H1 (cell line): ENCODE measurements around the gene LINC00632. TPM values are rescaled to one million over a fixed set of nuclear protein-coding genes. Genes with fewer than 3 reads are reported as not detected.

Experiments
- CTCF ChIA-PET: fragments of 300-600 bp; sonication (Branson Sonifier 250); formaldehyde crosslinking; loops from one replicate; lab custom pipeline; 2021; ENCODE audit not compliant: partially characterized antibody; lab: Charles Lee
- POLR2A ChIA-PET: fragments of 300-600 bp; sonication (Branson Sonifier 250); formaldehyde crosslinking; loops from one replicate; lab custom pipeline; 2021; ENCODE audit warnings: inconsistent platforms; ENCODE audit not compliant: partially characterized antibody; lab: Charles Lee
- DNase-seq, 2 experiments: peaks; one replicate each; pipeline versions ENCODE4 v3.0.0 to v3.0.0-alpha.2; 2010 to 2022; ENCODE audit warnings: low spot score in 2 of 2, low read depth in 1 of 2, mixed read lengths in 1 of 2
- FAIRE-seq: peaks from 2 replicates; lab custom pipeline; 2011; peaks lifted over from hg19 to GRCh38; lab: Jason Lieb, UNC
- H2AFZ ChIP-seq: 2 replicates; pipeline ENCODE4 v1.8.1; 2012; ENCODE audit warnings: low read length, inconsistent platforms
- H2AK5ac ChIP-seq: 2 replicates; pipeline ENCODE4 v1.6.1; 2013; ENCODE audit warnings: low read depth, low read length
- H2BK120ac ChIP-seq: replicated peaks from 2 replicates; pipeline ENCODE3; 2013; ENCODE audit warnings: low read depth, low read length, inconsistent platforms
- H2BK12ac ChIP-seq: 2 replicates; pipeline ENCODE4 v1.6.1; 2013; ENCODE audit warnings: low read depth, low read length
- H2BK15ac ChIP-seq: 2 replicates; pipeline ENCODE4 v1.6.1; 2013; ENCODE audit warnings: low read length
- H2BK20ac ChIP-seq: 2 replicates; pipeline ENCODE4 v1.6.1; 2013; ENCODE audit warnings: low read length
- H2BK5ac ChIP-seq: 2 replicates; pipeline ENCODE4 v1.6.1; 2013; ENCODE audit warnings: low read depth, low read length
- H3K14ac ChIP-seq: 2 replicates; pipeline ENCODE4 v1.6.1; 2013; ENCODE audit warnings: inconsistent platforms; ENCODE audit not compliant: insufficient read length
- H3K18ac ChIP-seq: 2 replicates; pipeline ENCODE4 v1.6.1; 2013; ENCODE audit warnings: low read length; ENCODE audit errors: extremely low read depth
- H3K23ac ChIP-seq: 2 replicates; pipeline ENCODE4 v1.6.1; 2013; ENCODE audit warnings: inconsistent platforms; ENCODE audit not compliant: insufficient read length
- H3K23me2 ChIP-seq: 2 replicates; pipeline ENCODE4 v1.6.1; 2013; ENCODE audit warnings: low read depth, low read length
- H3K27ac ChIP-seq: 2 replicates; pipeline ENCODE4 v1.6.1; 2011; ENCODE audit warnings: low read depth, low read length, inconsistent platforms
- H3K27me3 ChIP-seq, 4 experiments: replicated peaks in 1 of 4; 1 replicate in 1 of 4; 2 replicates in 3 of 4; pipeline versions ENCODE4 v1.6.1 to v1.8.1; 2011 to 2013; ENCODE audit warnings: low read length in 3 of 4, mild to moderate bottlenecking in 3 of 4, inconsistent platforms in 2 of 4, mixed read lengths in 2 of 4, moderate library complexity in 1 of 4; ENCODE audit not compliant: control insufficient read depth in 3 of 4, insufficient read depth in 3 of 4; ENCODE audit errors: extremely low read depth in 1 of 4
- H3K36me3 ChIP-seq, 4 experiments: 2 replicates each; pipeline versions ENCODE4 v1.6.1 to v1.8.1; 2011 to 2013; ENCODE audit warnings: mild to moderate bottlenecking in 4 of 4, low read length in 3 of 4, moderate library complexity in 2 of 4, control low read depth in 1 of 4, inconsistent platforms in 1 of 4; ENCODE audit not compliant: insufficient read depth in 4 of 4, control insufficient read depth in 2 of 4
- H3K4ac ChIP-seq: replicated peaks from 2 replicates; pipeline ENCODE3; 2013; ENCODE audit warnings: low read length, low read depth, mixed read lengths, inconsistent platforms; ENCODE audit not compliant: insufficient read length
- H3K4me1 ChIP-seq, 4 experiments: replicated peaks in 1 of 4; 1 replicate in 1 of 4; 2 replicates in 3 of 4; pipeline versions ENCODE4 v1.6.1 to v1.8.1; 2011 to 2013; ENCODE audit warnings: low read length in 3 of 4, inconsistent platforms in 2 of 4, mixed read lengths in 1 of 4; ENCODE audit not compliant: insufficient read depth in 4 of 4, control insufficient read depth in 3 of 4
- H3K4me2 ChIP-seq, 2 experiments: 2 replicates each; pipeline versions ENCODE4 v1.6.1 to v1.8.1; 2011 to 2013; ENCODE audit warnings: low read depth in 2 of 2, low read length in 2 of 2, control low read depth in 1 of 2, inconsistent platforms in 1 of 2, mild to moderate bottlenecking in 1 of 2; ENCODE audit not compliant: insufficient read depth in 1 of 2
- H3K4me3 ChIP-seq, 4 experiments: fragments of 200-600, 300-600 bp in 1 of 4; sonication (generic), shearing (Covaris generic), sonication (Bioruptor Twin) in 1 of 4; 2 replicates each; pipeline versions ENCODE4 v1.5.1 to v1.8.1; 2011 to 2016; ENCODE audit warnings: low read length in 4 of 4, low read depth in 3 of 4, control low read depth in 2 of 4, inconsistent platforms in 2 of 4, mild to moderate bottlenecking in 2 of 4, mixed read lengths in 1 of 4, moderate library complexity in 1 of 4; ENCODE audit not compliant: insufficient read depth in 2 of 4; ENCODE audit errors: extremely low read depth in 1 of 4
- H3K56ac ChIP-seq: replicated peaks from 2 replicates; pipeline ENCODE3; 2013; ENCODE audit warnings: low read depth, mild to moderate bottlenecking, mixed read lengths, low read length, inconsistent platforms; ENCODE audit not compliant: insufficient read length
- H3K79me1 ChIP-seq: 2 replicates; pipeline ENCODE4 v1.6.1; 2013; ENCODE audit warnings: low read depth, low read length, control low read depth
- H3K79me2 ChIP-seq, 2 experiments: 2 replicates each; pipeline versions ENCODE4 v1.6.1 to v1.8.1; 2012 to 2013; ENCODE audit warnings: low read length in 2 of 2, mild to moderate bottlenecking in 2 of 2, inconsistent platforms in 1 of 2; ENCODE audit not compliant: insufficient read depth in 2 of 2, control insufficient read depth in 1 of 2
- H3K9ac ChIP-seq, 4 experiments: replicated peaks in 1 of 4; 1 replicate in 1 of 4; 2 replicates in 3 of 4; pipeline versions ENCODE4 v1.6.1 to v1.8.1; 2011 to 2013; ENCODE audit warnings: low read depth in 3 of 4, low read length in 3 of 4, control low read depth in 2 of 4, mild to moderate bottlenecking in 2 of 4, moderate library complexity in 2 of 4, inconsistent platforms in 1 of 4; ENCODE audit errors: extremely low read depth in 1 of 4
- H3K9me3 ChIP-seq, 2 experiments: 2 replicates each; pipeline versions ENCODE4 v1.6.1 to v1.8.1; 2012 to 2013; ENCODE audit warnings: mild to moderate bottlenecking in 2 of 2, moderate library complexity in 2 of 2, control low read depth in 1 of 2, inconsistent platforms in 1 of 2, low read depth in 1 of 2, low read length in 1 of 2, mixed read lengths in 1 of 2; ENCODE audit not compliant: insufficient read depth in 2 of 2
- H4K20me1 ChIP-seq, 2 experiments: replicated peaks in 1 of 2; 2 replicates each; pipeline versions ENCODE3 to v1.8.1; 2011 to 2013; ENCODE audit warnings: inconsistent platforms in 2 of 2, low read length in 2 of 2, mild to moderate bottlenecking in 1 of 2; ENCODE audit not compliant: insufficient read depth in 2 of 2, control insufficient read depth in 1 of 2
- H4K5ac ChIP-seq: 2 replicates; pipeline ENCODE4 v1.6.1; 2013; ENCODE audit warnings: low read length, low read depth, mixed read lengths, inconsistent platforms; ENCODE audit not compliant: insufficient read length
- H4K8ac ChIP-seq: 2 replicates; pipeline ENCODE4 v1.8.0; 2013; ENCODE audit warnings: mild to moderate bottlenecking, moderate library complexity, low read length, inconsistent platforms; ENCODE audit not compliant: insufficient read depth; ENCODE audit errors: extremely low read depth
- H4K91ac ChIP-seq: replicated peaks from 2 replicates; pipeline ENCODE3; 2013; ENCODE audit warnings: low read length, mixed read lengths, inconsistent platforms; ENCODE audit not compliant: insufficient read length
- CTCF ChIP-seq, 3 experiments: IDR thresholded peaks; 1 replicate in 2 of 3; 2 replicates in 1 of 3; pipeline versions ENCODE4 v1.5.1 to v1.6.1; 2011; ENCODE audit warnings: low read length in 3 of 3, mild to moderate bottlenecking in 3 of 3, inconsistent platforms in 2 of 3, low read depth in 1 of 3, moderate library complexity in 1 of 3; ENCODE audit not compliant: insufficient read depth in 1 of 3; ENCODE audit errors: control extremely low read depth in 1 of 3
- NRF1 ChIP-seq: IDR thresholded peaks from 2 replicates; pipeline ENCODE4 v1.6.1; 2011; ENCODE audit warnings: mild to moderate bottlenecking, low read depth, low read length, improper control_type of control experiment
- RAD21 ChIP-seq, 2 experiments: IDR thresholded peaks in 1 of 2; conservative IDR thresholded peaks in 1 of 2; 2 replicates each; pipeline ENCODE4 v1.6.1; 2011; ENCODE audit warnings: low read depth in 2 of 2, low read length in 2 of 2, improper control_type of control experiment in 1 of 2, inconsistent platforms in 1 of 2, mild to moderate bottlenecking in 1 of 2, moderate library complexity in 1 of 2
- RBBP5 ChIP-seq: IDR thresholded peaks from 2 replicates; pipeline ENCODE4 v1.7.1; 2012; ENCODE audit warnings: low read depth, mild to moderate bottlenecking, inconsistent platforms, low read length, moderate library complexity, borderline replicate concordance
- WGBS, 2 experiments: shearing (Covaris generic) in 1 of 2; methylation state at CpG; one replicate each; pipeline versions ENCODE4 v1.1.6 to v1.1.7; 2013 to 2015; ENCODE audit warnings: low lambda C conversion rate in 2 of 2, mixed read lengths in 2 of 2, inconsistent platforms in 1 of 2, low coverage in 1 of 2, missing lambda C conversion rate in 1 of 2; ENCODE audit not compliant: insufficient replicate concordance in 2 of 2, insufficient coverage in 1 of 2, insufficient read length in 1 of 2; ENCODE audit errors: extremely low coverage in 1 of 2, missing lambda C conversion rate in 1 of 2; 5-methylcytosine and 5-hydroxymethylcytosine counted together
- polyA plus RNA-seq, 7 experiments: library from polyadenylated mRNA; depleted of rRNA in 3 of 7; stranded (reverse) in 5 of 7; unstranded in 2 of 7; fragments of >200 nt in 5 of 7; fragments of 200-250 nt in 2 of 7; gene quantifications; 1 replicate in 5 of 7; 2 replicates in 1 of 7; 4 replicates in 1 of 7; pipeline versions ENCODE4 v1.2.1 to v1.2.3, GENCODE V29; 2011 to 2013; ENCODE audit warnings: missing spikeins in 2 of 7, mixed read lengths in 2 of 7
- total RNA-seq: library from RNA; stranded (reverse); fragmentation: NEBNext Ultra II Directional; extraction: Animal tissue kit (Norgen Biotek cat#: 25700); gene quantifications from 2 replicates; pipeline ENCODE4 v1.2.1, GENCODE V29; 2021

The LINC00632 gene
- total and polyA plus RNA-seq, 2 of the 8 experiments (the other 6 are each of a cell fraction or from before 2014, with no cell fraction given), result 24.5 to 85.1 TPM

- H2AFZ ChIP-seq, result no peak overlapping the region
- H3K9me3 ChIP-seq, result no peaks in the 10 kb centered on the region
- H2BK5ac ChIP-seq, result no peak overlapping the region
- H3K4me2 ChIP-seq, result no peak overlapping the region
- no peak overlapping the region for H3K4ac ChIP-seq
- CTCF ChIA-PET, result interaction anchor here (0.7 to 2.9 kb wide), 26 partner anchors 8 to 630 kb away, joined by 3 to 10 read pairs (median 4); no protein-coding TSS in a partner anchor
- no peak for FAIRE-seq
- no peak overlapping the region for H3K14ac ChIP-seq
- no peak overlapping the region for H2BK12ac ChIP-seq
- H3K56ac ChIP-seq, result no peak overlapping the region
- TF ChIP-seq RBBP5 (no peak), NRF1 (no peak), RAD21 (IDR thresholded peaks at IDR 0.05 in 1 of 2, conservative IDR thresholded peaks at IDR 0.05 in 1 of 2; ENCODE audit: low read depth in 2 of 2, low read length in 2 of 2) (peak; percentile 54 to 56), CTCF (IDR thresholded peaks at IDR 0.05; ENCODE audit: control extremely low read depth in 1 of 3, insufficient read depth in 1 of 3, low read depth in 1 of 3, low read length in 3 of 3) (peak in 2 of 3 experiments; percentile 17 to 36; a peak in 2 of 4 replicates)
- no peak overlapping the region for H2AK5ac ChIP-seq
- no peaks in the 10 kb centered on the region for H3K27me3 ChIP-seq
- H3K79me2 ChIP-seq, result no peaks in the 10 kb centered on the region
- no peak overlapping the region for H4K5ac ChIP-seq
- no peak for DNase-seq
- POLR2A ChIA-PET, result no interaction called here
- no peaks in the 10 kb centered on the region; a peak in 1 of 7 replicates for H3K4me1 ChIP-seq
- H3K23me2 ChIP-seq, result no peaks in the 10 kb centered on the region
- no peaks in the 10 kb centered on the region for H3K36me3 ChIP-seq
- H3K79me1 ChIP-seq, result no peaks in the 10 kb centered on the region
- H3K23ac ChIP-seq, result no peak overlapping the region
- H3K18ac ChIP-seq, result no peak overlapping the region
- H4K8ac ChIP-seq, result no peak overlapping the region
- H2BK20ac ChIP-seq, result no peak overlapping the region
- H4K91ac ChIP-seq, result no peak overlapping the region
- H3K4me3 ChIP-seq, result no peak overlapping the region
- H4K20me1 ChIP-seq, result no peaks in the 10 kb centered on the region
- H3K9ac ChIP-seq, result no peak overlapping the region
- no peak overlapping the region for H2BK120ac ChIP-seq
- no peak overlapping the region for H2BK15ac ChIP-seq
- H3K27ac ChIP-seq, result no peak overlapping the region
- WGBS, 2 experiments, result 48% methylated on average over 3 of the region's 3 CpGs; no CpG with 5 or more reads in 1 of the 2 experiments
These were observed 44.6 kb upstream of the LINC00632 start for GRCh38 chrX:140664939-140665338.
